Prostate gland (tissue), 2 donors: ENCODE results near the gene GFI1B. TPM values are rescaled to one million over a fixed set of nuclear protein-coding genes. Genes with fewer than 3 reads are reported as not detected.

Experiments
- DNase-seq: peaks from one replicate; pipeline ENCODE4 v3.0.0-alpha.2; 2019; ENCODE audit warnings: low spot score
- H3K27ac ChIP-seq, 2 donors: fragments of 200-600 bp; sonication (generic); 2 replicates each; pipeline ENCODE4 v1.5.1; 2017 to 2019
- H3K27me3 ChIP-seq: fragments of 200-600 bp; sonication (generic); replicated peaks from 2 replicates; pipeline ENCODE4 v1.5.1; 2019; ENCODE audit not compliant: insufficient read depth
- H3K36me3 ChIP-seq, 2 donors: fragments of 200-600 bp; sonication (generic); 1 replicate in 1 of 2; 2 replicates in 1 of 2; pipeline versions ENCODE4 v1.5.1 to v1.8.1; 2017 to 2019
- H3K4me1 ChIP-seq: fragments of 200-600 bp; sonication (generic); replicated peaks from 2 replicates; pipeline ENCODE4 v1.5.1; 2019
- H3K4me3 ChIP-seq, 2 donors: fragments of 200-600 bp; sonication (generic); 2 replicates each; pipeline ENCODE4 v1.5.1; 2017 to 2019
- H3K9me3 ChIP-seq: fragments of 200-600 bp; sonication (generic); 2 replicates; pipeline ENCODE4 v1.5.1; 2017
- CTCF ChIP-seq, 4 experiments: fragments of 200-600 bp in 2 of 4; fragments of 450-650 bp in 2 of 4; sonication (generic) in 2 of 4; IDR thresholded peaks; 1 replicate in 3 of 4; 2 replicates in 1 of 4; pipeline ENCODE4 v1.5.1; 2016 to 2019; ENCODE audit warnings: antibody characterized with exemption in 4 of 4, mild to moderate bottlenecking in 2 of 4, moderate library complexity in 2 of 4
- POLR2A ChIP-seq: fragments of 450-650 bp; IDR thresholded peaks from one replicate; pipeline ENCODE4 v1.6.1; 2016; ENCODE audit warnings: antibody characterized with exemption, mild to moderate bottlenecking
- POLR2AphosphoS5 ChIP-seq: sonication (generic); formaldehyde crosslinking; IDR thresholded peaks from one replicate; pipeline ENCODE4 v1.6.1; 2017; ENCODE audit warnings: antibody characterized with exemption
- WGBS: methylation state at CpG from one replicate; pipeline ENCODE4 v1.1.5; 2018; 5-methylcytosine and 5-hydroxymethylcytosine counted together
- intact Hi-C: fragments of 100-400 bp; cut with DNase I; formaldehyde crosslinking; loops from one replicate; pipeline ENCODE4 v1.14.2; 2022
- total RNA-seq, 2 donors: library from RNA; depleted of rRNA; stranded (reverse); fragments of >200 nt; gene quantifications; one replicate each; pipeline ENCODE4 v1.1.0, GENCODE V29; 2016

The GFI1B gene
- total RNA-seq, 2 donors from 2014 or later: 0.85 TPM; not detected in 1

- Histone ChIP-seq H3K27me3 (no peaks in the 10 kb centered on the region), H3K27ac (no peak overlapping the region), H3K4me1 (peaks cover 6% of the 10 kb centered on the region), H3K4me3 (no peak overlapping the region), H3K9me3 (no peaks in the 10 kb centered on the region), H3K36me3 (no peaks in the 10 kb centered on the region)
- intact Hi-C loops: loop anchor here (10.0 kb wide), 2 partner anchors 71 to 429 kb away; partner anchors contain the start of genes AK8, SPACA9, STKLD1 and SURF4
- WGBS: 35% methylated on average over 3 of the region's 3 CpGs
- DNase-seq: no peak
- TF ChIP-seq POLR2A (no peak), POLR2AphosphoS5 (no peak), CTCF (IDR thresholded peaks at IDR 0.05) (no peak)
These were observed 32.3 kb upstream of the GFI1B start for GRCh38 chr9:132946211-132946610.

GRCh38 chr9:132946631-132947295 lies 31.7 kb upstream of the GFI1B start:
- no peak for DNase-seq
- Histone ChIP-seq H3K9me3 (no peaks in the 10 kb centered on the region), H3K4me1 (peaks cover 6% of the 10 kb centered on the region), H3K27ac (no peak overlapping the region), H3K36me3 (no peaks in the 10 kb centered on the region), H3K27me3 (no peaks in the 10 kb centered on the region), H3K4me3 (no peak overlapping the region)
- intact Hi-C loops: loop anchor here (10.0 kb wide), 2 partner anchors 72 to 428 kb away; partner anchors contain the start of genes AK8, SPACA9, STKLD1 and SURF4
- TF ChIP-seq POLR2A: no peak
- 84% methylated on average over 7 of the region's 7 CpGs for WGBS

GRCh38 chr9:132947756-132948155 lies 30.7 kb upstream of the GFI1B start:
- H3K4me3 ChIP-seq: no peak overlapping the region
- H3K27me3 ChIP-seq: no peaks in the 10 kb centered on the region
- no peak overlapping the region for H3K27ac ChIP-seq
- H3K9me3 ChIP-seq: no peaks in the 10 kb centered on the region
- DNase-seq: no peak
- TF ChIP-seq POLR2A: no peak
- TF ChIP-seq POLR2AphosphoS5: no peak
- no peak for TF ChIP-seq CTCF (IDR thresholded peaks at IDR 0.05)
- WGBS: 88% methylated on average over 8 of the region's 8 CpGs
- intact Hi-C loops: loop anchor here (10.0 kb wide), 2 partner anchors 73 to 427 kb away; partner anchors contain the start of genes AK8, SPACA9, STKLD1 and SURF4
- peaks cover 6% of the 10 kb centered on the region for H3K4me1 ChIP-seq
- no peaks in the 10 kb centered on the region for H3K36me3 ChIP-seq

DNA sequence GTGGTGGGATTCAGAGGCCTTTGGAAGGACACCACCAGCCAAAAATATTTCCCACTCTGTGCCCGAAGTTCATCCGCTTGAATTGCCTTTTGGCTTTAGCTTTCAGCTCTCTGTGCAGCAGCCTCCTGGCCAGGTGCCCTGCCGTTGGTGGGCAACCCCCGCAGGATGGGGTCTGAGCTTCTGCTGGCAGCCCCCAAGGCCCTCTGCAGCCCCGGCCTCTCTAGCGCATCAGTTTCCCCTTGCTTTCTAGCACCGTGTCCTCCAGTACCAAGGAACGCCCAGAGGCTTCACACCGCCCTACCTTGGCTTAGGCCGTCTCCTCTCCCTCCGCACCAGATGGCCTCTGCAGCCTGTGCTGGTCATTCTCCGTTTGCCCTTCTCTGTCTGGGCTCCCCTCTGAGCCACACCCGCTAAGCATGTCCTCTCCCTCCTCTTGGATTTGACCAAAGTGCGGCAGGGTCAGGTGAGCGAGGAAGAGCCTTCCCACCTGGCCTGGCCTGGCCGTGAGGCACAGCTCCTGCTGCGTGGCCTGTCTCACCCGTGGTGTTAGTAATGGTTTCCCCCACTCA lies 29.9 kb upstream of the GFI1B start:
- DNase-seq: no peak
- no peaks in the 10 kb centered on the region for H3K36me3 ChIP-seq
- intact Hi-C loops: loop anchor here (10.0 kb wide), 2 partner anchors 74 to 426 kb away; partner anchors contain the start of genes AK8, SPACA9, STKLD1 and SURF4
- TF ChIP-seq POLR2A: no peak
- no peak for TF ChIP-seq CTCF (IDR thresholded peaks at IDR 0.05)
- TF ChIP-seq POLR2AphosphoS5: no peak
- H3K4me3 ChIP-seq: no peak overlapping the region
- H3K27me3 ChIP-seq: no peaks in the 10 kb centered on the region
- H3K4me1 ChIP-seq: no peaks in the 10 kb centered on the region
- no peak overlapping the region for H3K27ac ChIP-seq
- WGBS: 82% methylated on average over 18 of the region's 18 CpGs
- no peaks in the 10 kb centered on the region for H3K9me3 ChIP-seq

GRCh38 chr9:132949709-132950108 lies 28.8 kb upstream of the GFI1B start:
- WGBS: 89% methylated on average over 4 of the region's 4 CpGs
- Histone ChIP-seq H3K4me3 (no peak overlapping the region), H3K27me3 (no peaks in the 10 kb centered on the region), H3K36me3 (no peaks in the 10 kb centered on the region), H3K9me3 (no peaks in the 10 kb centered on the region), H3K27ac (no peak overlapping the region), H3K4me1 (no peaks in the 10 kb centered on the region)
- no peak for DNase-seq
- TF ChIP-seq POLR2AphosphoS5 (no peak), CTCF (IDR thresholded peaks at IDR 0.05) (no peak), POLR2A (no peak)
- intact Hi-C loops: loop anchor here (10.0 kb wide), 2 partner anchors 75 to 425 kb away; partner anchors contain the start of genes AK8, SPACA9, STKLD1 and SURF4
